Naive B cell (primary cell): Measurements from ENCODE around the gene TUBB1. TPM values are rescaled to one million over a fixed set of nuclear protein-coding genes. Genes with fewer than 3 reads are reported as not detected.

Source experiments
- ATAC-seq, 2 donors: fragments of 150-1000 bp; cut with Tn5 transposase; 2 replicates each; pipeline ENCODE4 v1.10.0; 2021; ENCODE audit warnings: low read depth in 2 of 2, mild to moderate bottlenecking in 2 of 2, moderate library complexity in 2 of 2
- DNase-seq: peaks from one replicate; pipeline ENCODE4 v3.0.0; 2022
- H3K27ac Mint-ChIP-seq, 6 donors: one replicate each; pipeline ENCODE4 v1.8.0; 2020 to 2022; ENCODE audit warnings: mild to moderate bottlenecking in 6 of 6, mixed read lengths in 6 of 6, moderate library complexity in 5 of 6, inconsistent platforms in 2 of 6
- H3K27me3 Mint-ChIP-seq, 3 donors: one replicate each; pipeline ENCODE4 v1.8.0; 2021 to 2022; ENCODE audit warnings: mixed read lengths in 3 of 3, mild to moderate bottlenecking in 1 of 3
- H3K36me3 Mint-ChIP-seq, 2 donors: one replicate each; pipeline ENCODE4 v1.8.0; 2020 to 2022; ENCODE audit warnings: mixed read lengths in 2 of 2, inconsistent platforms in 1 of 2, mild to moderate bottlenecking in 1 of 2
- H3K4me1 Mint-ChIP-seq, 3 donors: one replicate each; pipeline ENCODE4 v1.8.0; 2020 to 2022; ENCODE audit warnings: mixed read lengths in 3 of 3, inconsistent platforms in 1 of 3, mild to moderate bottlenecking in 1 of 3, moderate library complexity in 1 of 3
- H3K4me3 Mint-ChIP-seq, 8 donors: one replicate each; pipeline ENCODE4 v1.8.0; 2020 to 2022; ENCODE audit warnings: mild to moderate bottlenecking in 8 of 8, mixed read lengths in 8 of 8, moderate library complexity in 8 of 8, inconsistent platforms in 2 of 8
- H3K9me3 Mint-ChIP-seq, 7 donors: one replicate each; pipeline ENCODE4 v1.8.0; 2020 to 2022; ENCODE audit warnings: mixed read lengths in 7 of 7, mild to moderate bottlenecking in 5 of 7, inconsistent platforms in 2 of 7, moderate library complexity in 1 of 7
- polyA plus RNA-seq, 6 donors: library from polyadenylated mRNA; unstranded; fragments of 300-500 nt; fragmentation: Illumina TruSeq; gene quantifications; one replicate each; pipeline ENCODE4 v1.2.3, GENCODE V29; 2021; ENCODE audit warnings: low read depth in 6 of 6

Gene TUBB1
- polyA plus RNA-seq, 6 donors from 2014 or later: 2.5 to 16.4 (median 11.0) TPM

GRCh38 chr20:59075934-59076508 lies 56.8 kb downstream of the TUBB1 start:
- no peaks in the 10 kb centered on the region for H3K9me3 Mint-ChIP-seq
- no peaks in the 10 kb centered on the region for H3K36me3 Mint-ChIP-seq
- DNase-seq (no peak), ATAC-seq (no peak)
- H3K4me1 Mint-ChIP-seq: peaks cover 18 to 31% (median 21%) of the 10 kb centered on the region in 3 donors
- H3K4me3 Mint-ChIP-seq: no peak overlapping the region
- peaks cover 3 to 29% (median 20%) of the 10 kb centered on the region in 3 donors for H3K27me3 Mint-ChIP-seq
- H3K27ac Mint-ChIP-seq: peak overlapping the region in 1 of 6 donors; percentile 76

Other genes with a start within 250 kb of the TUBB1 start
- gene GNAS-AS1, start 168.5 kb upstream of the TUBB1 start, polyA plus RNA-seq: under 1 TPM in 1 of 6 donors, not detected in 5; 0.35 TPM
- gene GNAS, start 166.7 kb upstream of the TUBB1 start, polyA plus RNA-seq: 100 to 1,000 TPM; 133 to 298 (median 194) TPM
- 100 to 1,000 TPM in 1 of 6 donors, 10 to 100 TPM in 5; 78.9 to 128 (median 86.2) TPM for gene NELFCD, start 38.2 kb upstream of the TUBB1 start, polyA plus RNA-seq
- gene CTSZ, start 12.2 kb upstream of the TUBB1 start, polyA plus RNA-seq: 10 to 100 TPM; 15.7 to 39.6 (median 25.4) TPM
- 100 to 1,000 TPM in 1 of 6 donors, 10 to 100 TPM in 5; 53.9 to 103 (median 75.5) TPM for gene ATP5F1E, start 12.9 kb downstream of the TUBB1 start, polyA plus RNA-seq
- gene PRELID3B, start 23.4 kb downstream of the TUBB1 start, polyA plus RNA-seq: 10 to 100 TPM; 34.1 to 46.0 (median 37.5) TPM
- 1 to 10 TPM in 4 of 6 donors, under 1 TPM in 2; 0.66 to 2.6 (median 2.3) TPM for gene ZNF831, start 144.4 kb downstream of the TUBB1 start, polyA plus RNA-seq